Osteocyte (in vitro differentiated cells): Measurements from ENCODE around the gene CCDC74A. TPM values are rescaled to one million over a fixed set of nuclear protein-coding genes. Genes with fewer than 3 reads are reported as not detected.
"Not testable (repeated sequence)": the region's sequence is repeated elsewhere in the genome, so short reads cannot be mapped to it uniquely, and the experiment has no call there.

Experiments
- DNase-seq: peaks from one replicate; pipeline ENCODE4 v3.0.0; 2021; ENCODE audit warnings: mixed read lengths; ENCODE audit not compliant: unreplicated experiment; ENCODE audit errors: extremely low spot score
- H3K27ac Mint-ChIP-seq: one replicate; pipeline ENCODE4 v1.8.0; 2021; ENCODE audit warnings: mild to moderate bottlenecking, mixed read lengths; ENCODE audit not compliant: unreplicated experiment
- H3K27me3 Mint-ChIP-seq: one replicate; pipeline ENCODE4 v1.8.0; 2021; ENCODE audit warnings: mixed read lengths; ENCODE audit not compliant: unreplicated experiment
- H3K36me3 Mint-ChIP-seq: one replicate; pipeline ENCODE4 v1.8.0; 2021; ENCODE audit warnings: mixed read lengths; ENCODE audit not compliant: unreplicated experiment
- H3K4me1 Mint-ChIP-seq: one replicate; pipeline ENCODE4 v1.8.0; 2021; ENCODE audit warnings: mixed read lengths; ENCODE audit not compliant: unreplicated experiment
- H3K4me3 Mint-ChIP-seq: one replicate; pipeline ENCODE4 v1.8.0; 2021; ENCODE audit warnings: mild to moderate bottlenecking, moderate library complexity, mixed read lengths; ENCODE audit not compliant: unreplicated experiment
- H3K9me3 Mint-ChIP-seq: one replicate; pipeline ENCODE4 v1.8.0; 2021; ENCODE audit warnings: mixed read lengths; ENCODE audit not compliant: unreplicated experiment
- total RNA-seq: library from RNA; stranded (reverse); gene quantifications from 2 replicates; pipeline ENCODE4 v1.2.1, GENCODE V29; 2021
- TF ChIP-seq, protein P1 (sequence below): fragments of 200-600 bp; sonication (generic); IDR thresholded peaks from 2 replicates; pipeline ENCODE4 v1.5.0; 2021; ENCODE audit warnings: antibody characterized with exemption, mild to moderate bottlenecking, moderate library complexity

CCDC74A gene
- total RNA-seq, 1 donor from 2014 or later: 2.4 TPM

DNA sequence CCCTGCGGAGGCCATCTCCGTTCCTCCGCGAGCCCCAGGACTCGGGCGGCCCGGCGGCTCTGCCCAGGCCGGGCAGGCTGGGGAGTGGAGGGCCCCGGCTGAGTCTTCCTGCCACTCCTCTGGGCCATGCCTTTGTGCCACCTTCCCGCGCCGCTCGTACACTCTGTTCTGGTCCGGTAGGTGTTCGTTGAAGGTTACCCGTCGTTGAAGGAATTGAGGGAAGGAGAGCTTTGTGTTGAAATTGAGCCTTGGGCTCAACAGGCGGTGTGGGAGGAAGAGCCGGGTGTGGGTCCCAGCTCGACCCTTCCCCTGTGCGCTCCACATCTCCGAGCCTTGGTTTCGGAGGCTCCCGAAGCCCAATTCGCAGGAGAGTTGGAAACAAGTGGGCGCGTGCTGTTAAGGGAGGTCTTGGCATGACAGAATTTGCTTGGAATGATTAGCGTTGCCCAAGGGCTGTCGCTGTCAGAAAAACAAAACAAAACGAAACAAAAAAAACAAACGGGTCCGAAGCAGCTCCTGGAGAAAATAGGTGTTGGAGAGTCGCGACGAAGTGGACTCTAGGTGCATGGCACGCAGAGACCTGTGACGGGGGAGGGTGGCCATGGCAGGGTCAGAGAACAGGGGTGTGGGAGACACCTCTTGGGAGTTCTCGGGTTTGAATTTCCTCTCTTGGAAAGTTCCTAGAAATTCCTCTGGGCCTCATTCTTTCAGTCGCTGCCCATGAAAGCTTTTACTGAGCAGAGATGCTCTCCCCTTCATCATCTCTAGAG lies 34.3 kb upstream of the CCDC74A start:
- no peaks in the 10 kb centered on the region for H3K9me3 Mint-ChIP-seq
- DNase-seq: no peak
- peaks cover 30% of the 10 kb centered on the region for H3K4me1 Mint-ChIP-seq
- TF ChIP-seq, protein P1, sequence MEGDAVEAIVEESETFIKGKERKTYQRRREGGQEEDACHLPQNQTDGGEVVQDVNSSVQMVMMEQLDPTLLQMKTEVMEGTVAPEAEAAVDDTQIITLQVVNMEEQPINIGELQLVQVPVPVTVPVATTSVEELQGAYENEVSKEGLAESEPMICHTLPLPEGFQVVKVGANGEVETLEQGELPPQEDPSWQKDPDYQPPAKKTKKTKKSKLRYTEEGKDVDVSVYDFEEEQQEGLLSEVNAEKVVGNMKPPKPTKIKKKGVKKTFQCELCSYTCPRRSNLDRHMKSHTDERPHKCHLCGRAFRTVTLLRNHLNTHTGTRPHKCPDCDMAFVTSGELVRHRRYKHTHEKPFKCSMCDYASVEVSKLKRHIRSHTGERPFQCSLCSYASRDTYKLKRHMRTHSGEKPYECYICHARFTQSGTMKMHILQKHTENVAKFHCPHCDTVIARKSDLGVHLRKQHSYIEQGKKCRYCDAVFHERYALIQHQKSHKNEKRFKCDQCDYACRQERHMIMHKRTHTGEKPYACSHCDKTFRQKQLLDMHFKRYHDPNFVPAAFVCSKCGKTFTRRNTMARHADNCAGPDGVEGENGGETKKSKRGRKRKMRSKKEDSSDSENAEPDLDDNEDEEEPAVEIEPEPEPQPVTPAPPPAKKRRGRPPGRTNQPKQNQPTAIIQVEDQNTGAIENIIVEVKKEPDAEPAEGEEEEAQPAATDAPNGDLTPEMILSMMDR: no peak
- no peaks in the 10 kb centered on the region for H3K27me3 Mint-ChIP-seq
- peak overlapping the region; percentile 98 for H3K4me3 Mint-ChIP-seq
- peaks cover 3% of the 10 kb centered on the region for H3K36me3 Mint-ChIP-seq
- peak overlapping the region; percentile 97 for H3K27ac Mint-ChIP-seq

DNA sequence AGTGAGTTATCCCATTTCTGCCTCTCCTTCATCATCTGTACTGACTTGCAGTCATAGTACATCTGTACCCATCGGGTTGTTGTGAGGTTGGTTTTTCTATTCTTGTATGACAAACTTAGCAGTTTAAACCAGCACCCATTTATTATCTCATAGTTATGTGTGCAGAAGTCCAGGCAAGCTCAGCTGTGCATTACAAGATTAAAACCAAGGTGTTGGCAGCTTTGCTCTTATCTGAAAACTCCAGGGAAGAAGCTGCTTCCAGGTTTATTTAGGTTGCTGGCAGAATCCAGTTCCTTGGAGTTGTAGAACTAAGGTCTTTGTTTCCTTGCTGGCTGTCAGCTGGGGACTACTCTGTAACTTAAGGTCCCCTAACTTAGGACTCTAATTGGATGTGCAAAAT lies 32.2 kb upstream of the CCDC74A start:
- not testable (repeated sequence) for H3K36me3 Mint-ChIP-seq, DNase-seq, H3K9me3 Mint-ChIP-seq, H3K27ac Mint-ChIP-seq, H3K27me3 Mint-ChIP-seq
- Mint-ChIP-seq H3K4me3 (peak overlapping the region; percentile 29), H3K4me1 (peaks cover 23% of the 10 kb centered on the region)

DNA sequence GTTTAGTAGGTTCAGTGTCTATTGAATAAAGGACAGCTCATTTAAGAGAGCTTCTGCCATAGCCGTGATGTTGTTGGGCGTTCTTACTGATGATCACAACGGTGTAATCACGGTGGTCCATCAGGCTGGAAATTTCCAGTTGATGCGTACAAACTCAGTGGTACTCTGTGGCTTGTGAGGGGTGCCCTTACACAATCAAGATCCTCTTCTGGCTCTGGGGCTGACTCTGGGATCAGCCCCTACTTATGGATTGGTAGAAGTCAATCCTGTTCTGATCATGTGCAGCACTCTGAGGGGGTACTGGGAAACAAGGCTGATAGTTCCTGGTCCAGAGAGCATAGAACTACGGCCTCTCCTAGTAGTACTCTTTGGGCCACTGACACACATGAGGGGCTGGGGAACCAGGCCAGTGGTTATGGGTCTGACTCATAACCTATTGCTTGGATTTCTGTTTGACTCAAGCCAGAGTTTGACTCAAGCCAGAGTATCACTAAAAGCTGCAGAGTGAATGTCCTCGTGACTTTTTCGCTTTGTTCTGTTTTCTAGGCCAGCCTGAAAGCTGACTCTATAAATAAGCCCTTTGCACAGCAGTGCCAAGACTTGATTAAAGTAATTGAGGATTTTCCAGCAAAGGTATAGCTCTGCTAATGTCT lies 29.2 kb upstream of the CCDC74A start:
- H3K27me3 Mint-ChIP-seq, H3K27ac Mint-ChIP-seq, DNase-seq, H3K36me3 Mint-ChIP-seq, H3K4me3 Mint-ChIP-seq, H3K9me3 Mint-ChIP-seq: not testable (repeated sequence)
- H3K4me1 Mint-ChIP-seq: peaks cover 12% of the 10 kb centered on the region

DNA sequence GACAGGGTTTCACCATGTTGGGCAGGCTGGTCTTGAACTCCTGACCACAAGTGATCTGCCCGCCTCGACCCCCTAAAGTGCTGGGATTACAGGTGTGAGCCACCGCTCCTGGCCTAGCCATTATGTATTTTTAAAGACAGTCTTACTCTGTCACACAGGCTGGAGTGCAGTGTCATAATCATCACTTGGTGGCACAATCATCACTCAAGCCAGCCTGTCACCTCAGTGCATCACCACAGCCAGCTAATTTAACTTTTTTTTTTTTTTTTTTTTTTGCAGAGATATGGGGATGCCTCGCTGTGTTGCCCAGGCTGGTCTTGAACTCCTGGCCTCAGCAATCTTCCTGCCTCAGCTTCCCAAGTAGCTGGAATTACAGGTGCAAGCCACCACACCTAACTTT lies 24.1 kb upstream of the CCDC74A start:
- not testable (repeated sequence) for H3K4me3 Mint-ChIP-seq, DNase-seq, H3K27me3 Mint-ChIP-seq, H3K27ac Mint-ChIP-seq, H3K9me3 Mint-ChIP-seq, H3K4me1 Mint-ChIP-seq
- peaks cover 19% of the 10 kb centered on the region for H3K36me3 Mint-ChIP-seq

- not testable (repeated sequence) for DNase-seq, H3K4me3 Mint-ChIP-seq, H3K4me1 Mint-ChIP-seq, H3K27ac Mint-ChIP-seq, H3K27me3 Mint-ChIP-seq, H3K9me3 Mint-ChIP-seq
- H3K36me3 Mint-ChIP-seq: peaks cover 19% of the 10 kb centered on the region
Measured at GRCh38 chr2:131504082-131504750, 23.5 kb upstream of the CCDC74A start.

GRCh38 chr2:131509615-131510014 lies 18.1 kb upstream of the CCDC74A start:
- TF ChIP-seq, protein P1: no peak
- peaks cover 20% of the 10 kb centered on the region for H3K36me3 Mint-ChIP-seq
- H3K4me1 Mint-ChIP-seq: no peaks in the 10 kb centered on the region
- H3K4me3 Mint-ChIP-seq: no peak overlapping the region
- H3K27me3 Mint-ChIP-seq: no peaks in the 10 kb centered on the region
- H3K27ac Mint-ChIP-seq: no peak overlapping the region
- no peak for DNase-seq
- H3K9me3 Mint-ChIP-seq: no peaks in the 10 kb centered on the region

DNA sequence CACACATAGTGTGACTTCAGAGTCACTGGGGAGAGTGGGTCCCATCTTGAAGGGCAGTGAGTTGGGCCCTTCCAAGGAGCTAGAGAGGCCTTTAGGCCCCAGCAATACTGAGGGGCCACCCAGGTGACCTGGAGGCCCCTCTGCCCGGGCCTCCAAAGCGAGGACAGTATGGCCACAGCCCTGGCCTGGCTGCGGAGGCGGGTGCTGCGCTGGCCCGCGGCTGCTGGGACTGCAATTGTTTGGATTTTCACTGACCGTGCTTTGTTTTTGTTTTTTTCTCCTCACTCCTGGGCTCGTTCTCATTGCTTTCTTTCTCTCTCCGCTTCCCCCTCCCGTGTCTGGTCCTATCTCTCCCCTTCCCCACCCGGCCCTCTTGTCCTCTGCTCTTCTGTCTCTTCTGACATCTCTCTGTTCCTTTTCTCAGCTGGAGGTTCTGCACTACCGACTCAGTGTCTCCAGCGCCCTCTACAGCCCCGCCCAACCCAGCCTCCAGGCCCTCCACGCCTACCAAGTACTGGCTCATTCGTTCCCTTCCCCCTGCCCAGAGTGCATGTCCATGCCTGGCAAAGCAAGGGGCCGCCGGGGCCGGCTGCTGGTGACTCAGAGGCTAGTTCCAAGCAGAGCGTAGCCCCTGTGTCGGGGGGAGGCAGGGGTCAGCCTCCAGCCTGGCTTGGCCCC lies 16.3 kb upstream of the CCDC74A start:
- not testable (repeated sequence) for H3K9me3 Mint-ChIP-seq, DNase-seq, H3K4me1 Mint-ChIP-seq, H3K27me3 Mint-ChIP-seq, H3K27ac Mint-ChIP-seq, H3K4me3 Mint-ChIP-seq
- peaks cover 13% of the 10 kb centered on the region for H3K36me3 Mint-ChIP-seq

- not testable (repeated sequence) for H3K9me3 Mint-ChIP-seq, H3K4me1 Mint-ChIP-seq, H3K27ac Mint-ChIP-seq, H3K27me3 Mint-ChIP-seq, H3K4me3 Mint-ChIP-seq, DNase-seq
- H3K36me3 Mint-ChIP-seq: peaks cover 16% of the 10 kb centered on the region
Measured at GRCh38 chr2:131511969-131512870, 15.5 kb upstream of the CCDC74A start.
